ENCODE data around the gene APRT.

The APRT gene

GRCh38 chr16:88770461-88771293 is 41.1 kb downstream of the APRT start:
- no peak for DNase-seq

GRCh38 chr16:88769617-88770460 is 41.9 kb downstream of the APRT start:
- no peak for DNase-seq

GRCh38 chr16:88768071-88768783 is 43.5 kb downstream of the APRT start:
- DNase-seq = peak; percentile 78

GRCh38 chr16:88767546-88768070 is 44.1 kb downstream of the APRT start:
- no peak for DNase-seq

- DNase-seq = no peak
These were observed 44.8 kb downstream of the APRT start for GRCh38 chr16:88766975-88767374.

GRCh38 chr16:88764913-88765349 is 46.8 kb downstream of the APRT start:
- no peak for DNase-seq

GRCh38 chr16:88764080-88764479 is 47.6 kb downstream of the APRT start:
- DNase-seq = no peak

- no peak for DNase-seq
These were observed 48.1 kb downstream of the APRT start for GRCh38 chr16:88763502-88764053.

- no peak for DNase-seq
These were observed 48.8 kb downstream of the APRT start for GRCh38 chr16:88762941-88763340.

GRCh38 chr16:88762258-88762870 is 49.4 kb downstream of the APRT start:
- DNase-seq = no peak

GRCh38 chr16:88761830-88762229 is 49.9 kb downstream of the APRT start:
- DNase-seq = no peak

- no peak for DNase-seq
These were observed 50.6 kb downstream of the APRT start for GRCh38 chr16:88761143-88761534.

- DNase-seq = no peak
These were observed 51.1 kb downstream of the APRT start for GRCh38 chr16:88760424-88761142.

- no peak for DNase-seq
These were observed 51.8 kb downstream of the APRT start for GRCh38 chr16:88759976-88760350.

Measured in right forelimb (tissue), 1 donor.